ENCODE results near the gene MPL. TPM values are rescaled to one million over a fixed set of nuclear protein-coding genes. Genes with fewer than 3 reads are reported as not detected.

MPL gene
- total RNA-seq, 1 experiment from 2014 or later = not detected

DNA sequence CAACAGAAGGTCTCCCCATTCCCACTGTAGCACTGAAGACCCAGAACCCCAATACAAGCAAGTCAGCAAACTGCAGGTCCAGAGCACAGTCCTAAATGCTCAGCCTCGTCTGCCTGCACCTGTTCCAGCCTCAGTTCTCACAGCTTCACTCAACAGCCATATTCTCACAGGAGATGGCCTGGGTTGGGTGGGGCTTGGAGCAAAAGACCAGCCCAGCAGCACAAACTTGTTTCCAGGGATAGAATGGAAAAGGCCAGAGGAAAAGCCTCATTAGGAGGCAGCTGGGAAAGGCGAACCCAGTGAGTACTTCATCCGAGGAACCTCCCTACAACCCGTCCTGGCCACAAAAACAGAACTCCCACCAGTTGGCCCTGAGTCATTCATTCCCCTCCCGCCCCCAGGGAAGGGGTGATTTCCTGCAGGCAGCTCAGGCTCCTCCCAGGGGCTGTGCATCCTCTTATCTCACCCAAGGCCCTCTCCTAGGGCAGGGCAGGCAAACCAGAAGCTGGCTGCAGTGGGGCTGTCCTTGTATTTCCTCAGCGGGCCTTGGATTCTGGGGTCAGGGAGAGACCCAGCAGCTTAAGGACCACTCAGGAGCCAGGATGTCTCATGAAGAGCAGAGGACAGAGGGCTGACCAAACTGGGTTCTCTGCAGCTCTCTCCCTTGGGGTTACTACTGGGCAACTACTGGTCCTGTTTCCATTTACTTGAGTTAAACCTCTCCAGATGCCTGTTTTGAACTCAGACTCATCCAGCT, 7.4 kb upstream of the MPL start:
- no peak overlapping the region for H3K4me3 ChIP-seq (replicated peaks in 1 of 2; ENCODE audit: low read depth in 1 of 2, low read length in 2 of 2)
- H3K79me2 ChIP-seq (ENCODE audit: insufficient read depth, low read length) = no peaks in the 10 kb centered on the region
- peaks cover 3 to 11% of the 10 kb centered on the region in 2 experiments for H3K9me3 ChIP-seq (ENCODE audit: control insufficient read depth in 1 of 2, insufficient read depth in 1 of 2, low read depth in 1 of 2, low read length in 2 of 2)
- H3K9ac ChIP-seq (ENCODE audit: low read length) = 0 out of 2 replicates have a peak overlapping the region, but pooled peaks have one; percentile 20
- no peaks in the 10 kb centered on the region for H3K27me3 ChIP-seq (ENCODE audit: insufficient read depth, low read length)
- peaks cover 10 to 15% of the 10 kb centered on the region in 2 experiments for H3K4me1 ChIP-seq (ENCODE audit: control insufficient read depth in 1 of 2, insufficient read depth in 2 of 2, low read length in 2 of 2)
- ATAC-seq = peak; percentile 86
- RAD21 ChIA-PET (ENCODE audit: low non-redundant PET in 1 of 2, low total read pairs in 2 of 2, uncharacterized antibody in 2 of 2, unreplicated experiment in 2 of 2) = no interaction called here
- TF ChIP-seq EGR1 (IDR thresholded peaks at IDR 0.05; ENCODE audit: low read depth) = peak; percentile 50; the same call in 1 of the 2 replicates
- no peak for TF ChIP-seq FOSL1 (IDR thresholded peaks at IDR 0.05; ENCODE audit: low read depth)
- peak; percentile 32; the same call in 1 of the 2 replicates for TF ChIP-seq SP1 (IDR thresholded peaks at IDR 0.05; ENCODE audit: low read depth)
- TF ChIP-seq JUND (IDR thresholded peaks at IDR 0.05) = 0 out of 2 replicates have a peak, but pooled peaks have one; percentile 17
- no peak for TF ChIP-seq TCF7L2 (IDR thresholded peaks at IDR 0.05; ENCODE audit: borderline replicate concordance, extremely low read depth, insufficient read depth, insufficient read length)
- no peak for TF ChIP-seq POLR2A (IDR thresholded peaks at IDR 0.05; ENCODE audit: borderline replicate concordance, extremely low read depth, insufficient read depth, insufficient read length)
- no peak for TF ChIP-seq ATF3 (IDR thresholded peaks at IDR 0.05)
- TF ChIP-seq SRF (IDR thresholded peaks at IDR 0.05; ENCODE audit: low read depth) = no peak
- no peak for TF ChIP-seq ZFX (IDR thresholded peaks at IDR 0.05)
- TF ChIP-seq, protein P1, sequence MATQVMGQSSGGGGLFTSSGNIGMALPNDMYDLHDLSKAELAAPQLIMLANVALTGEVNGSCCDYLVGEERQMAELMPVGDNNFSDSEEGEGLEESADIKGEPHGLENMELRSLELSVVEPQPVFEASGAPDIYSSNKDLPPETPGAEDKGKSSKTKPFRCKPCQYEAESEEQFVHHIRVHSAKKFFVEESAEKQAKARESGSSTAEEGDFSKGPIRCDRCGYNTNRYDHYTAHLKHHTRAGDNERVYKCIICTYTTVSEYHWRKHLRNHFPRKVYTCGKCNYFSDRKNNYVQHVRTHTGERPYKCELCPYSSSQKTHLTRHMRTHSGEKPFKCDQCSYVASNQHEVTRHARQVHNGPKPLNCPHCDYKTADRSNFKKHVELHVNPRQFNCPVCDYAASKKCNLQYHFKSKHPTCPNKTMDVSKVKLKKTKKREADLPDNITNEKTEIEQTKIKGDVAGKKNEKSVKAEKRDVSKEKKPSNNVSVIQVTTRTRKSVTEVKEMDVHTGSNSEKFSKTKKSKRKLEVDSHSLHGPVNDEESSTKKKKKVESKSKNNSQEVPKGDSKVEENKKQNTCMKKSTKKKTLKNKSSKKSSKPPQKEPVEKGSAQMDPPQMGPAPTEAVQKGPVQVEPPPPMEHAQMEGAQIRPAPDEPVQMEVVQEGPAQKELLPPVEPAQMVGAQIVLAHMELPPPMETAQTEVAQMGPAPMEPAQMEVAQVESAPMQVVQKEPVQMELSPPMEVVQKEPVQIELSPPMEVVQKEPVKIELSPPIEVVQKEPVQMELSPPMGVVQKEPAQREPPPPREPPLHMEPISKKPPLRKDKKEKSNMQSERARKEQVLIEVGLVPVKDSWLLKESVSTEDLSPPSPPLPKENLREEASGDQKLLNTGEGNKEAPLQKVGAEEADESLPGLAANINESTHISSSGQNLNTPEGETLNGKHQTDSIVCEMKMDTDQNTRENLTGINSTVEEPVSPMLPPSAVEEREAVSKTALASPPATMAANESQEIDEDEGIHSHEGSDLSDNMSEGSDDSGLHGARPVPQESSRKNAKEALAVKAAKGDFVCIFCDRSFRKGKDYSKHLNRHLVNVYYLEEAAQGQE (IDR thresholded peaks at IDR 0.05; ENCODE audit: low read depth) = no peak
- no peak for TF ChIP-seq YY1 (IDR thresholded peaks at IDR 0.05; ENCODE audit: extremely low read depth, insufficient replicate concordance, low read depth, low read length)
- H4K20me1 ChIP-seq (ENCODE audit: insufficient read depth) = no peaks in the 10 kb centered on the region
- peak overlapping the region; percentile 54 for H3K4me2 ChIP-seq (ENCODE audit: low read length)
- no TSS peak for BruUV-seq (replicated peaks)
- POLR2A ChIA-PET = interaction anchor here (1.1 kb wide), 1 partner anchor 18 kb away, joined by 4 read pairs; no protein-coding TSS in a partner anchor
- no peaks in the 10 kb centered on the region for H3K36me3 ChIP-seq (ENCODE audit: control insufficient read depth in 1 of 2, insufficient read depth in 2 of 2, low read length in 2 of 2)
- CTCF ChIA-PET = no interaction called here
- no peak overlapping the region for H2AFZ ChIP-seq (ENCODE audit: low read depth, low read length, poor library complexity, severe bottlenecking)
- H3K9me2 ChIP-seq (ENCODE audit: insufficient read depth) = no peaks in the 10 kb centered on the region
- intact Hi-C loops (cut with micrococcal nuclease) = no loop called here
- DNase-seq (ENCODE audit: low read depth, low spot score) = no peak
- H3K27ac ChIP-seq (ENCODE audit: low read depth, low read length) = 0 out of 2 replicates have a peak overlapping the region, but pooled peaks have one; percentile 15
